Measurements from ENCODE around the gene RTN4IP1.

Gene RTN4IP1, protein sequence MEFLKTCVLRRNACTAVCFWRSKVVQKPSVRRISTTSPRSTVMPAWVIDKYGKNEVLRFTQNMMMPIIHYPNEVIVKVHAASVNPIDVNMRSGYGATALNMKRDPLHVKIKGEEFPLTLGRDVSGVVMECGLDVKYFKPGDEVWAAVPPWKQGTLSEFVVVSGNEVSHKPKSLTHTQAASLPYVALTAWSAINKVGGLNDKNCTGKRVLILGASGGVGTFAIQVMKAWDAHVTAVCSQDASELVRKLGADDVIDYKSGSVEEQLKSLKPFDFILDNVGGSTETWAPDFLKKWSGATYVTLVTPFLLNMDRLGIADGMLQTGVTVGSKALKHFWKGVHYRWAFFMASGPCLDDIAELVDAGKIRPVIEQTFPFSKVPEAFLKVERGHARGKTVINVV

GRCh38 chr6:106629103-106629858 is at the start of gene RTN4IP1, which contains the start of gene QRSL1:
RTN4IP1 (minus strand) TSS chr6:106629498; CDS start chr6:106629021, 477 bp downstream.
QRSL1 (plus strand) TSS chr6:106629578; CDS start chr6:106629682, 104 bp downstream.
- peak within 1 kb of the TSS; percentile 89 for H3K4me3 ChIP-seq (ENCODE audit: low read depth, low read length)

GRCh38 chr6:106677282-106677681 is 48.0 kb upstream of the RTN4IP1 start:
- H3K4me3 ChIP-seq (ENCODE audit: low read depth, low read length) = no peak overlapping the region

- H3K4me3 ChIP-seq (ENCODE audit: low read depth, low read length) = no peak overlapping the region
Observed at GRCh38 chr6:106674541-106675229, 45.4 kb upstream of the RTN4IP1 start.

DNA sequence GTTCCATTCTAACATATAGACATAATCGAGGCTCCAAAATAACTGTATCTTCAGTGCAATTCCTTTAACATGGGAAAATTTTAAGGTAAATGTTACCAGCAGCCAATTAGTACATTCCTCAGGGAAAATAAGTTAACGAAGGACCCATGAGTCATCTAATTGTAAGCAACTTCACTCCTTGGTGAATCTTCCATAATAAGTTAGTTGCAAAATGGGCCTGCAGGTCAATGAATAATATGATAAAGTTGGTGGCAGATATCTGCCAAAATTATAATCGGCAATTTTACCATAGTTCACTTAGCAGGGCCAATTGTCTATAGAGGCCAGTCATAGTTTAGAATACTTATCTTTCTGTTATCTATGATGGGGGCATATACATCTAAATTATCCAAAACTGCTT is 42.4 kb upstream of the RTN4IP1 start:
- H3K4me3 ChIP-seq (ENCODE audit: low read depth, low read length) = no peak overlapping the region

DNA sequence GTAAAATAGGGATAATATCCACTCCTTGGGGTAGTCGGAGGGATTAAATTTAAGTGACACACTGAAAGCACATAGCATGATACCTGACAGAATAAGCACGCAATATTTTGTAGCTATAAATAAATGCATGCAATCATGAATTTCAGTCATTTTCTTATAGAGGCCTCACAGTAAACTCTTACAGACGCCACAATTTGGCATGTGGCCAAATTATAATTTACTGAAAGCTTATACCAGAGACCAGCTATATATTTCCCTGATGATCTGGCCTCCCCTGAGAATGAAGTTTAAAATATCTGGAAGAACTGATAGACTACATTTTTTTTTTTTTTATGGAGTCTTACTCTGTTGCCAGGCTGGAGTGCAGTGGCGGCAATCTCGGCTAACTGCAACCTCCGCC is 40.9 kb upstream of the RTN4IP1 start:
- no peak overlapping the region for H3K4me3 ChIP-seq (ENCODE audit: low read depth, low read length)

DNA sequence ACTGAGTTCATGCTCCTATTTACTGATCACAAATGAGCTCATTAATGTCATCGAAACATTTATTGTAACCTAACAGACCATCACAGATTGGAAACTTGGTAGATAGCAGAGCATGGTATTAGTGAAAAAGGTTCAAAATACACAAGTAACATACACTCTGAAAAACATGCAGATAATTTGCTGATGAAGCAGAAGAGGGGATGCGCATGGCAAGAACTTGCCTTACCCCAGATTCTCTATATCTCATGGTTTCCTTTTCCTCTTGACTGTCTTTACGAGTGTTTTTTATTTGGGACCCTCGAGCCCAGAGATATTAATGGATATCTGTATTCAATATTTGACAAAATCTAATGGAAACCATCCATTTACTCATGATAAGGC is 37.7 kb upstream of the RTN4IP1 start:
- H3K4me3 ChIP-seq (ENCODE audit: low read depth, low read length) = no peak overlapping the region

DNA sequence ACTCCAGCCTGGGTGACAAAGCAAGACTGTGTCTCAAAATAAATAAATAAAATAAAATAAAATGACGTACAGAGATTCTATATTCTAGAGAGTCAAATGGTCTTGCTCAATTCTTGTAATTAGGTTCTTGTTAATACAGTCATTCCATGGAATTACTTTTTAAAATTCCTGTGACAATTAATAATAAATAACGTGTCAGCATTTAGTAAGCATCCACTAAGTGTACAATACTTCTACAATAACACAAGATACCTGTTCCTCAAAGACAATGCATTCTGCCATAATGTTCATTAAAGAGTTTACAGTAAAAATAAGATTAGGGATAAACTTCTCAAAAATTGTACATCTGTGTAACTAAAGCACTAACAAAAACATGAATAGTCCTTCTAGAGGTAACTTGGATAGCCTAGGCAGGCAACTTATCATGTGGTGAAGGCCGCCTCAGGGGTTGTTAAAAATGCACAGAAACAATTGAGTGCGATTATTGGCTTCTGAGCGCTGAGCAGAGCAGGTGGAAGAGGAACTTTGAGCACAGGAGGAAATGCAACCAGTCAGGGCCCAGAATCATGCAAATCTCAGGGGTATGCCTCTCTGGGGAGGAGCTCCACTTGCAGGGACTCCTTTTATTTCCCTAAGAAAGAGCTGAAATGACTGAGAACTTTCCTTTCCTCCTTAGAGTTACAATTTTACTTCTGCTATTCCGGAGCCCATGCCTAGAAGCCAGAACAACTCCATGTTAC is 37.2 kb upstream of the RTN4IP1 start:
- no peak overlapping the region for H3K4me3 ChIP-seq (ENCODE audit: low read depth, low read length)

- no peak overlapping the region for H3K4me3 ChIP-seq (ENCODE audit: low read depth, low read length)
Observed at GRCh38 chr6:106662458-106662857, 33.2 kb upstream of the RTN4IP1 start.

GRCh38 chr6:106659859-106660258 is 30.6 kb upstream of the RTN4IP1 start:
- H3K4me3 ChIP-seq (ENCODE audit: low read depth, low read length) = no peak overlapping the region

DNA sequence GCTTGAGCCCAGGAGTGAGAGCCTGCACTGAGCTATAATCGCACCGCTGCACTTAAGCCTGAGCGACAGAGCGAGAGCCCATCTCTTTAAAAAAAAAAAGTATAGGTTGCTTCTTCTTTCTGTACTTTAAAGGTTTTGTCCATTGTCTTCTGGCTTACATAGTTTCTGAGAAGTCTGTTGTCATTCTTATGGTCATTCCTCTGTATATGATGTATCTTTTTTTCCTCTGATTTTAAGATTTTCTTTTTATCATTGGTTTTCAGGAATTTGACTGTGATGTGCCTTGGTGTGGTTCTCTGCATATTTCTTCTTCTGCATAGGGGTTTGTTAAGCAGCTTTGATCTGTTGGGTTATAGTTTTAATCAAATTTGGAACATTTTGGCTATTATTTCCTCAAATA is 29.2 kb upstream of the RTN4IP1 start:
- H3K4me3 ChIP-seq (ENCODE audit: low read depth, low read length) = no peak overlapping the region

GRCh38 chr6:106648651-106649308 is 19.5 kb upstream of the RTN4IP1 start:
- H3K4me3 ChIP-seq (ENCODE audit: low read depth, low read length) = no peak overlapping the region

DNA sequence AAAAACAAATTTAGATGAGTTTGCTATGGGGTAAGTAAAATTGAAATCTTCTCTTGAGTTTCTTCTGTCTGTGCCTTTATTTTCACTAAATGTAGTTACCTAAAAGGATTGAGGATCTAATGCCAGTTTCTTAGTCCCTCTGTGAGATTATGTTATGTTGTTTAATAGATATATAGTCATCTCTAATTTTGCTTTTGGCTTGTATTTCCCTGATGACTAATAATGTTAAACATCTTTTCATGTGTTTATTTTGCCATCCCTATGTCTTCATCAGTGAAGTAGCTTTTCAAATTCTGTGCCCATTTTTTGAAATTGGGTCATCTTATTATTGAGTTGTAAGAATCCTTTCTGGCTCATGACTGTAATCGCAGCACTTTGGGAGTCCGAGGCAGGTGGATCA is 13.8 kb upstream of the RTN4IP1 start:
- no peak overlapping the region for H3K4me3 ChIP-seq (ENCODE audit: low read depth, low read length)

GRCh38 chr6:106642476-106642875 is 13.2 kb upstream of the RTN4IP1 start:
- H3K4me3 ChIP-seq (ENCODE audit: low read depth, low read length) = no peak overlapping the region

DNA sequence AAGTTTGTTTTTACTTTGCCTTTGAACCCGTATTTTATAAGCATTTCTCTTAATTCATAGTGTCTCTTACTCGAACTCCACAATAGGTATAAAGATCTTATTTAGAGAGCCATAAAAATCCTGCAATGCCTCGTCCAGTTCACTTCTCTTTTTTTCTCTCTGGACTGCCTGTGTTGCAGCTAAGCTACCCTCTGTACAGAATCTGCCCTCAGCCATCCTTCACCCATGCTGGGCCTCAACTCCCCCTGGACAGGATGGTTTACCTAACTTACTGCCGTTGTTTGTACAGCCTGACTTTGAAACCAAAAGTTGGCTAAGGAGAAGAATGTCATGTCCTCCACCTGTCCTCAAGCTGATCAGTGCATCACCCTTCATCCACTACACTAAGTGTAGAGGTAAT is 10.5 kb upstream of the RTN4IP1 start:
- no peak overlapping the region for H3K4me3 ChIP-seq (ENCODE audit: low read depth, low read length)

DNA sequence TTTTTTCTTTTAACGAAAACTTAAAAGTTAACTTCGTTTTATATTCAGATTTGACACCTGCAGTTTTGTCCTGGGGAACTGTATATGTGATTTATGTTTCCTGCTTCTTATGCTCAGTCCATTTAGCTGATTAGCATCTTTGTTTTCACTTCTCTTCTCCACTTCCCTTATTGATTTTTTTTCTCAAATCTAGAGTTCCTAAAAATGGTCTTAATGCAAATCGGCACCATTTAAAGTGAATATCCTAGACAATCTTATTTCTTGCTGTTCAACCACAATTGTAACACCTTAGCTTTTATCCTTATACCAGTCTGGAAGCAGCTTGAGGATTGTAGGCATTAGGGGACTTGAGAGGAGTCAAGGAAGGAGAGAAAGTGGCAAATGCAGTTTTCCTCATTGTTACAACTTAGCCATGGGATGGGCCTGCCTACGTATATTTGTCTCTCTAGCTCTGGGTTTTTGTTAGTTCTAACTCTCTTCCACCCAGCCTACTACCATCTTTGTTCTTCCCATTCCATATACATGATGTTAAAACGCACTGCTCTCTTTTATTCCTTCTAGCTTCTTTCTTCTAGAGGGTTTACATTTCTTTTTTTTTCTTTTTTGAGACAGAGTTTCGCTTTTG is 8.5 kb upstream of the RTN4IP1 start:
- H3K4me3 ChIP-seq (ENCODE audit: low read depth, low read length) = no peak overlapping the region

DNA sequence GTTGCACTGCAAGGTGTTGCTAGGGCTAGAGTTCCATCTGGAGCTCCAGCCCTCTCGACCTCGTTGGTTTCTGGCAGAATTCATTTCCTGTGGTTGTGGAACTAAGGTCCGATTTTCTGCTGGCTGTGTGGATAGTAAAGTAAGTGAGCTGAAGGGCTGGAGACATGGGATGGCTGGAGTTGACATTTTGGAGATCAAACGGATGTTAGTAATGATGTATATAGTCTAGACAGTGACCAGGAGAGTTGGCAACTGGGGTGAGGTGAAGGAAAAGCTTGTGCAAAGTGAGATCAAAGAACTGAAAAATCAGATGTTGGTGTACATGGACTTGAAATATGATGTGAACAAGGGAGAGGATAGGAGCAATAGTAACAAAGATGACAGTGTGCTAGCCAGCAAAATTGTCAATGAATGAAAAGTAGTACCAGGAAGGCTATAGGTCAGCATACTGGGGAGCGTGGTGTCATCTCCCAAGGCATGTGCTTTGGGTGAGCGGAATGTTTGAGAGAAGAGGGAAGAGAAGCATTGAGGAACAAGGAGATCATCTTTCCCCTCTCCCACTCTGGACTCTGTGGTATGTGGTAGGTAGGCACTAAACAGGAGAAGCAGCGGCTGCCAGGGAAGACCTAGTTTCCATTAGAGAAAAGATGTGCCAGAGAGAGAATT is 7.9 kb upstream of the RTN4IP1 start:
- H3K4me3 ChIP-seq (ENCODE audit: low read depth, low read length) = no peak overlapping the region

- no peak overlapping the region for H3K4me3 ChIP-seq (ENCODE audit: low read depth, low read length)
Observed at GRCh38 chr6:106634565-106634964, 5.3 kb upstream of the RTN4IP1 start.

- no peak overlapping the region for H3K4me3 ChIP-seq (ENCODE audit: low read depth, low read length)
Observed at GRCh38 chr6:106631346-106631745, 2.0 kb upstream of the RTN4IP1 start.

DNA sequence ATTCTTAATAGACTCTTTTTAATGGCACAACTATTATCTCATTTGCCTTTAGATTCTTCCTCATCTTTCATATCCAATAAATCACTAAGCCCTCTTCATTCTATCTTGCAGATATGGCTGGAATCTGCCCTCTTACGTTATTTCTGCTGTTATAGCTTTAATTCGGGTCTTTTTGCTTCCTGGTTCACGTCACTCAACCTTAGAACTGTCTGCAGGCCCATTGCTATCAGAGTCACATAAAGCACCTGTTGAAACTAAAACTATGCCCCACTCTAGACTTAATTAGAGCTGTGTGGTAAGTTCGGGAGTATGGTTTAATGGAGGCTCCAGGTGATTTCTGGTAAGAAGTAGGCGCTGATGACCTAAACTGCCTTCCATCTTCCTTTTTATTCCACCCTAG is 1.1 kb upstream of the RTN4IP1 start:
- H3K4me3 ChIP-seq (ENCODE audit: low read depth, low read length) = peak overlapping the region; percentile 89

GRCh38 chr6:106629859-106630163 is 513 bp upstream of the RTN4IP1 start:
- peak overlapping the region; percentile 89 for H3K4me3 ChIP-seq (ENCODE audit: low read depth, low read length)

Measured in iPS-11a (cell line).